ENCODE data around the gene IL17B. TPM values are rescaled to one million over a fixed set of nuclear protein-coding genes. Genes with fewer than 3 reads are reported as not detected.

The IL17B gene
- total RNA-seq, 2 donors from 2014 or later, result 9.3 TPM; not detected in 1

DNA sequence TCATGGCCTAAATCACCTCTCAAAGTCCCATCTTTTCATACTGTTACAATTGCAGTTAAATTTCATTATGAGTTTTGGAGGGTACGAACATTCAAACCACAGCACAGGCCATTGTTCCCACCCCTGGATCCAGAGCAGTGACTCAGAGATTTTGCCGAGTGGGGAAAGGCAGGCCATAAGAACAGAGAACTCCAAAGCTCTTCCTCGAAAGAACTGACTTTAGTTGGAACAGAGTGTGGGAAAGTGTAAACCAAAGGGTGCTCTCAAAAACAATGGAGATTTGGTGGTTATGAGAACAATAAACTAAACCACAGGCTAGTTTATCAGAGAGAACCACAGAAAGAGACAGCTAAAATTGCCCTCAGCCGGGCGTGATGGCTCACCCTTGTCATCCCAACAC, 53.2 kb downstream of the IL17B start:
- Histone ChIP-seq H3K4me3 (no peak overlapping the region), H3K36me3 (no peaks in the 10 kb centered on the region), H3K27me3 (replicated peaks; ENCODE audit: insufficient read depth) (no peaks in the 10 kb centered on the region), H3K4me1 (replicated peaks) (no peaks in the 10 kb centered on the region), H3K9me3 (no peaks in the 10 kb centered on the region), H3K27ac (no peak overlapping the region)
- TF ChIP-seq POLR2AphosphoS5 (IDR thresholded peaks at IDR 0.05), result no peak
- TF ChIP-seq CTCF (IDR thresholded peaks at IDR 0.05), result no peak
- no peak for TF ChIP-seq POLR2A (IDR thresholded peaks at IDR 0.05)
- no peak for DNase-seq (ENCODE audit: low spot score)
- intact Hi-C loops (cut with DNase I), result no loop called here
- 90% methylated on average over 5 of the region's 5 CpGs for WGBS

DNA sequence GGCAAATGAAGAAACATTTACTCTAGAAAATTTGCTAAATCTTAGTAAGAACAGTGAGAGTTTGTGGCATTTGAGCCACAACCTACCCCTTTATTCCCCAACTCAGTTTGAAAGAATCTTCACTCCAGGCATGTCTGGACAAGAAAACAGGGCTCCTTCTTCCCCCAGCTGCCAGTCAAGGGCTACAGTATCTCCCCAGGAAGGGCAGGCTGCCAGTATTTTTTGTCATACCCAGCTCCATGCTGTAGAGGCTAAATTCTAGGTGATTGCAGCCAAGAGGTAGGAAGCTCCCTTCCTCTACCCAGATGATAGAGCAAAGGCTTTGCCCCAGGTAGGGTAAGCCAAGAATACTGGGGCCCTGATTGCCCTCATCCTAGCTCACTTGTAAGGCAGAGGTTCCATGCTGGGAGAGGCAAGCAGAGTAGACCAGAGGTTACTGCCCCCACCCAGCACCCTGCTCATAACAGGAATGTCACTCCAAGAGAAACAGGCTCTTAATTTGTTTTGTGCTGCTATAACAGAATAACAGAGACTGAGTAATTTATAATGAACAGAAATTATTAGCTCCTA, 53.8 kb downstream of the IL17B start:
- Histone ChIP-seq H3K4me1 (replicated peaks) (no peaks in the 10 kb centered on the region), H3K4me3 (no peak overlapping the region), H3K36me3 (no peaks in the 10 kb centered on the region), H3K27me3 (replicated peaks; ENCODE audit: insufficient read depth) (no peaks in the 10 kb centered on the region), H3K9me3 (no peaks in the 10 kb centered on the region), H3K27ac (no peak overlapping the region)
- TF ChIP-seq CTCF (IDR thresholded peaks at IDR 0.05) (no peak), POLR2A (IDR thresholded peaks at IDR 0.05) (no peak), POLR2AphosphoS5 (IDR thresholded peaks at IDR 0.05) (no peak)
- intact Hi-C loops (cut with DNase I), result no loop called here
- no peak for DNase-seq (ENCODE audit: low spot score)

GRCh38 chr5:149324641-149325040, 54.5 kb downstream of the IL17B start:
- intact Hi-C loops (cut with DNase I), result no loop called here
- 88% methylated on average over 2 of the region's 2 CpGs for WGBS

More at GRCh38 chr5:149324641-149325040, 54.5 kb downstream of the IL17B start:
- Histone ChIP-seq H3K27me3 (replicated peaks; ENCODE audit: insufficient read depth) (no peaks in the 10 kb centered on the region), H3K9me3 (no peaks in the 10 kb centered on the region), H3K4me3 (no peak overlapping the region), H3K27ac (no peak overlapping the region), H3K36me3 (no peaks in the 10 kb centered on the region), H3K4me1 (replicated peaks) (no peaks in the 10 kb centered on the region)
- no peak for DNase-seq (ENCODE audit: low spot score)
- TF ChIP-seq CTCF (IDR thresholded peaks at IDR 0.05) (no peak), POLR2AphosphoS5 (IDR thresholded peaks at IDR 0.05) (no peak), POLR2A (IDR thresholded peaks at IDR 0.05) (no peak)

MicroRNAs encoded within 50 kb of the gene (microRNA counts, 767-probe panel; counts per million panel counts)
- 5,817 to 6,100 counts per million in 2 donors for microRNA hsa-miR-143-3p

Other genes with a start within 250 kb of the IL17B start
- 10 to 100 TPM in 1 of 2 donors, 1 to 10 TPM in 1; 9.0 to 11.7 TPM for gene ABLIM3, start 237.8 kb downstream of the IL17B start, total RNA-seq
- 10 to 100 TPM in 1 of 2 donors, 1 to 10 TPM in 1; 8.4 to 10.3 TPM for gene AFAP1L1, start 107.4 kb downstream of the IL17B start, total RNA-seq
- 10 to 100 TPM; 11.1 to 12.0 TPM for gene GRPEL2, start 33.8 kb downstream of the IL17B start, total RNA-seq
- gene PCYOX1L, start 21.2 kb downstream of the IL17B start, total RNA-seq, result 10 to 100 TPM in 1 of 2 donors, 1 to 10 TPM in 1; 7.7 to 20.7 TPM
- gene CSNK1A1, start 172.1 kb upstream of the IL17B start, total RNA-seq, result 100 to 1,000 TPM; 219 to 269 TPM
- 10 to 100 TPM; 50.4 to 61.1 TPM for gene ARHGEF37, start 202.2 kb upstream of the IL17B start, total RNA-seq